ENCODE data around the gene FUBP1. TPM values are rescaled to one million over a fixed set of nuclear protein-coding genes. Genes with fewer than 3 reads are reported as not detected.

The FUBP1 gene
- total RNA-seq, 1 experiment from 2014 or later, result 208 TPM

GRCh38 chr1:77929806-77930205 is 49.1 kb downstream of the FUBP1 start (continued):
- TF ChIP-seq, protein P1, sequence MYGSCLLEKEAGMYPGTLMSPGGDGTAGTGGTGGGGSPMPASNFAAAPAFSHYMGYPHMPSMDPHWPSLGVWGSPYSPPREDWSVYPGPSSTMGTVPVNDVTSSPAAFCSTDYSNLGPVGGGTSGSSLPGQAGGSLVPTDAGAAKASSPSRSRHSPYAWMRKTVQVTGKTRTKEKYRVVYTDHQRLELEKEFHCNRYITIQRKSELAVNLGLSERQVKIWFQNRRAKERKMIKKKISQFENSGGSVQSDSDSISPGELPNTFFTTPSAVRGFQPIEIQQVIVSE (CRISPR knock-in tag; IDR thresholded peaks at IDR 0.05; ENCODE audit: borderline replicate concordance), result no peak
- no peak for TF ChIP-seq PRRX2 (CRISPR knock-in tag; IDR thresholded peaks at IDR 0.05)
- TF ChIP-seq, protein P2, sequence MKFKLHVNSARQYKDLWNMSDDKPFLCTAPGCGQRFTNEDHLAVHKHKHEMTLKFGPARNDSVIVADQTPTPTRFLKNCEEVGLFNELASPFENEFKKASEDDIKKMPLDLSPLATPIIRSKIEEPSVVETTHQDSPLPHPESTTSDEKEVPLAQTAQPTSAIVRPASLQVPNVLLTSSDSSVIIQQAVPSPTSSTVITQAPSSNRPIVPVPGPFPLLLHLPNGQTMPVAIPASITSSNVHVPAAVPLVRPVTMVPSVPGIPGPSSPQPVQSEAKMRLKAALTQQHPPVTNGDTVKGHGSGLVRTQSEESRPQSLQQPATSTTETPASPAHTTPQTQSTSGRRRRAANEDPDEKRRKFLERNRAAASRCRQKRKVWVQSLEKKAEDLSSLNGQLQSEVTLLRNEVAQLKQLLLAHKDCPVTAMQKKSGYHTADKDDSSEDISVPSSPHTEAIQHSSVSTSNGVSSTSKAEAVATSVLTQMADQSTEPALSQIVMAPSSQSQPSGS (CRISPR knock-in tag; IDR thresholded peaks at IDR 0.05; ENCODE audit: borderline replicate concordance, low read depth), result no peak
- no peak for TF ChIP-seq EMX1 (CRISPR knock-in tag; IDR thresholded peaks at IDR 0.05)
- TF ChIP-seq FOXP1 (CRISPR knock-in tag; IDR thresholded peaks at IDR 0.05; ENCODE audit: borderline replicate concordance), result no peak
- no peak for TF ChIP-seq JAZF1 (CRISPR knock-in tag; IDR thresholded peaks at IDR 0.05)

DNA sequence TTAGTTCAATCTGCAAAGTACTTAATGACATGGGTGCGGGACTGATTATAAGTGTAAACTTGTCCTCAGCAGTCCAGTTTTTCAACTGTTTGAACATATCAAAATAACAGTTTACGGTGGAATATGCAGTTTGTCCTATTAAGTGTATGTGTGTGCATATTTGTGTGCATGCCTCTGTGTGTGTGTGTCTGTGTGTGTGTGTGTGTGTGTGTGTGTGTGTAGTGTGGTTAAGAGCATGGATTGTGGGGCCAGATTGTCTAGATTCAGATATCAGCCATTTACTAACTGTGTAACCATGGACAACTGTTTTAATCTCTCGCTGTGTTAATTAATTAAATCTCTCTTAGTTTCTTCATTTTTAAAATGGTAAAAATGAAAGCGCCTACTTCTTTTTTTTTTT is 51.5 kb downstream of the FUBP1 start:
- ChIA-PET CTCF (no interaction called here), POLR2A (no interaction called here)

DNA sequence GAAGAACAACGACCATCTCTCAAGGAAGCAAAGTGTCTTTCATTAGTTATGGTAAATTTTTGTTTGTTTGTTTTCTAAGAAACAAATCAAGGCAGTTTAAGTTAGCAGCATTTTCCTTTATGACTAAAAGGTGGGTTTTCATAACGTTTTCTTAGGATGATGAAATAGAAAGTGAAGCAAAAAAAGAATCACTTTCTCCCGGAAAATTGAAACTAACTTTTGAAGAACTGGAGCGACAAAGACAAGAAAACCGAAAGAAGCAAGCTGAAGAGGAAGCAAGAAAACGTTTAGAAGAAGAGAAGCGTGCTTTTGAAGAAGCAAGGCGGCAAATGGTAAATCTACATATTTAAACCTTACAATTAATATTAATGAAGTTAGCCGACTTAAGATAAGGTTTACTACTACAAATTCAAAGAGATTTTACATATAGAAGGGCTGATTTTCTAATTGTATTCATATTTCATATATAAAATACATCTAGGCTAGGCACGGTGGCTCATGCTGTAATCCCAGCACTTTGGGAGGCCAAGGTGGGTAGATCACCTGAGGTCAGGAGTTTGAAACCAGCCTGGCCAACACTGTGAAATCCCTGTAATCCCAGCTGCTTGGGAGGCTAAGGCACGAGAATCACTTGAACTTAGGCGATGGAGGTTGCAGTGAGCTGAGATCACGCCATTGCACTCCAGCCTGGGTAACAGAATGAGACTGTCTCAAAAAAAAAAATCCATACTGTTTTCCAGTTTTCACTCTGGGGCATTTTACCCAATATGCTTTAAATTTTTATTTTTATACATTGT is 52.1 kb downstream of the FUBP1 start:
- TF ChIP-seq NFATC4 (CRISPR knock-in tag; IDR thresholded peaks at IDR 0.05) (no peak), TEAD4 (CRISPR knock-in tag; IDR thresholded peaks at IDR 0.05) (no peak), IRF1 (CRISPR knock-in tag; IDR thresholded peaks at IDR 0.05) (no peak), TCF7 (CRISPR knock-in tag; IDR thresholded peaks at IDR 0.05; ENCODE audit: low read depth) (no peak)
- ATAC-seq, result no peak
- ChIA-PET CTCF (no interaction called here), POLR2A (no interaction called here)
- H3K27me3 Mint-ChIP-seq (ENCODE audit: low read depth), result no peaks in the 10 kb centered on the region
- no peak overlapping the region for H3K4me3 Mint-ChIP-seq
- H3K9me3 Mint-ChIP-seq, result no peaks in the 10 kb centered on the region
- H3K4me1 Mint-ChIP-seq, result no peaks in the 10 kb centered on the region
- DNase-seq (ENCODE audit: low spot score), result no peak
- H3K27ac Mint-ChIP-seq, result no peak overlapping the region
- H3K36me3 Mint-ChIP-seq, result no peaks in the 10 kb centered on the region

More for the DNA sequence above, 51.5 kb downstream of the FUBP1 start:
- no peaks in the 10 kb centered on the region for H3K9me3 Mint-ChIP-seq
- H3K27me3 Mint-ChIP-seq (ENCODE audit: low read depth), result no peaks in the 10 kb centered on the region
- H3K4me1 Mint-ChIP-seq, result no peaks in the 10 kb centered on the region
- H3K36me3 Mint-ChIP-seq, result no peaks in the 10 kb centered on the region
- TF ChIP-seq SMAD4 (CRISPR knock-in tag; IDR thresholded peaks at IDR 0.05) (no peak), TP53 (CRISPR knock-in tag; IDR thresholded peaks at IDR 0.05) (no peak)
- no peak for ATAC-seq
- no peak overlapping the region for H3K27ac Mint-ChIP-seq
- no peak for DNase-seq (ENCODE audit: low spot score)
- no peak overlapping the region for H3K4me3 Mint-ChIP-seq

DNA sequence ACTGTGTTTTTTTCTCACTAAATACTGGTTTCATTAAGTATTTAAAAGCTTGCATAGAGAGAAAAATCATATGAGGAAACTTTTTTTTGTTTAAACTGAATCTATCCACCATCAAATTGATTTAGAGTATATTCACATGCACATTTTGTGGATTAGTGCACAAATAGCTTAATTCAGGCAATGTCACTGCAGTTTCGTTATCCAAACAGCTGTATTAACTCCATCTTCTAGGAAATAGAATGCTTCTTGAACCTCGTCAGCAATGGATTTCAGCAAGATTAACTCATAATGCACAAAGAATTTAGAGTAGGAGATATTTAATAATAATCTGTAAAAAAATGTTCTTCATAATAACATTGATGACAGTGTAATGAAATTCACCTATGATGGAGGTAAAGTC is 52.9 kb downstream of the FUBP1 start:
- Mint-ChIP-seq H3K4me1 (no peaks in the 10 kb centered on the region), H3K27ac (no peak overlapping the region), H3K27me3 (ENCODE audit: low read depth) (no peaks in the 10 kb centered on the region), H3K4me3 (no peak overlapping the region), H3K9me3 (no peaks in the 10 kb centered on the region), H3K36me3 (no peaks in the 10 kb centered on the region)
- no peak for DNase-seq (ENCODE audit: low spot score)
- ChIA-PET POLR2A (no interaction called here), CTCF (interaction anchor here (1.1 kb wide), 1 partner anchor 126 kb away, joined by 3 read pairs; no protein-coding TSS in a partner anchor)
- no peak for ATAC-seq
- no peak for TF ChIP-seq MYBL2 (CRISPR knock-in tag; IDR thresholded peaks at IDR 0.05)
- TF ChIP-seq, protein P3, sequence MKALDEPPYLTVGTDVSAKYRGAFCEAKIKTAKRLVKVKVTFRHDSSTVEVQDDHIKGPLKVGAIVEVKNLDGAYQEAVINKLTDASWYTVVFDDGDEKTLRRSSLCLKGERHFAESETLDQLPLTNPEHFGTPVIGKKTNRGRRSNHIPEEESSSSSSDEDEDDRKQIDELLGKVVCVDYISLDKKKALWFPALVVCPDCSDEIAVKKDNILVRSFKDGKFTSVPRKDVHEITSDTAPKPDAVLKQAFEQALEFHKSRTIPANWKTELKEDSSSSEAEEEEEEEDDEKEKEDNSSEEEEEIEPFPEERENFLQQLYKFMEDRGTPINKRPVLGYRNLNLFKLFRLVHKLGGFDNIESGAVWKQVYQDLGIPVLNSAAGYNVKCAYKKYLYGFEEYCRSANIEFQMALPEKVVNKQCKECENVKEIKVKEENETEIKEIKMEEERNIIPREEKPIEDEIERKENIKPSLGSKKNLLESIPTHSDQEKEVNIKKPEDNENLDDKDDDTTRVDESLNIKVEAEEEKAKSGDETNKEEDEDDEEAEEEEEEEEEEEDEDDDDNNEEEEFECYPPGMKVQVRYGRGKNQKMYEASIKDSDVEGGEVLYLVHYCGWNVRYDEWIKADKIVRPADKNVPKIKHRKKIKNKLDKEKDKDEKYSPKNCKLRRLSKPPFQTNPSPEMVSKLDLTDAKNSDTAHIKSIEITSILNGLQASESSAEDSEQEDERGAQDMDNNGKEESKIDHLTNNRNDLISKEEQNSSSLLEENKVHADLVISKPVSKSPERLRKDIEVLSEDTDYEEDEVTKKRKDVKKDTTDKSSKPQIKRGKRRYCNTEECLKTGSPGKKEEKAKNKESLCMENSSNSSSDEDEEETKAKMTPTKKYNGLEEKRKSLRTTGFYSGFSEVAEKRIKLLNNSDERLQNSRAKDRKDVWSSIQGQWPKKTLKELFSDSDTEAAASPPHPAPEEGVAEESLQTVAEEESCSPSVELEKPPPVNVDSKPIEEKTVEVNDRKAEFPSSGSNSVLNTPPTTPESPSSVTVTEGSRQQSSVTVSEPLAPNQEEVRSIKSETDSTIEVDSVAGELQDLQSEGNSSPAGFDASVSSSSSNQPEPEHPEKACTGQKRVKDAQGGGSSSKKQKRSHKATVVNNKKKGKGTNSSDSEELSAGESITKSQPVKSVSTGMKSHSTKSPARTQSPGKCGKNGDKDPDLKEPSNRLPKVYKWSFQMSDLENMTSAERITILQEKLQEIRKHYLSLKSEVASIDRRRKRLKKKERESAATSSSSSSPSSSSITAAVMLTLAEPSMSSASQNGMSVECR (CRISPR knock-in tag; IDR thresholded peaks at IDR 0.05; ENCODE audit: borderline replicate concordance), result no peak
- no peak for TF ChIP-seq ETV6 (CRISPR knock-in tag; IDR thresholded peaks at IDR 0.05)
- no peak for TF ChIP-seq CBFB (CRISPR knock-in tag; IDR thresholded peaks at IDR 0.05; ENCODE audit: low read depth)
- no peak for TF ChIP-seq GRHL2 (CRISPR knock-in tag; IDR thresholded peaks at IDR 0.05; ENCODE audit: insufficient replicate concordance, severe bottlenecking)
- no peak for TF ChIP-seq CREB1 (CRISPR knock-in tag; IDR thresholded peaks at IDR 0.05)
- TF ChIP-seq ZNF423 (CRISPR knock-in tag; IDR thresholded peaks at IDR 0.05), result no peak
- no peak for TF ChIP-seq NFYB (CRISPR knock-in tag; conservative IDR thresholded peaks at IDR 0.05; ENCODE audit: low read depth)
- no peak for TF ChIP-seq PREB (CRISPR knock-in tag; IDR thresholded peaks at IDR 0.05; ENCODE audit: borderline replicate concordance)
- no peak for TF ChIP-seq NR3C1 (CRISPR knock-in tag; conservative IDR thresholded peaks at IDR 0.05; ENCODE audit: low read depth)
- no peak for TF ChIP-seq JAZF1 (CRISPR knock-in tag; IDR thresholded peaks at IDR 0.05)

All from WTC11 (cell line).